Placental pericyte (primary cell): ENCODE measurements around the gene FAM78A. TPM values are rescaled to one million over a fixed set of nuclear protein-coding genes. Genes with fewer than 3 reads are reported as not detected.

Source experiments
- total RNA-seq: library from RNA; depleted of rRNA; stranded (reverse); fragments of >200 nt; gene quantifications from 2 replicates; pipeline ENCODE4 v1.2.3, GENCODE V29; 2012

FAM78A gene
- total RNA-seq, result 0.44 and 0.86 TPM in 2 replicates

DNA sequence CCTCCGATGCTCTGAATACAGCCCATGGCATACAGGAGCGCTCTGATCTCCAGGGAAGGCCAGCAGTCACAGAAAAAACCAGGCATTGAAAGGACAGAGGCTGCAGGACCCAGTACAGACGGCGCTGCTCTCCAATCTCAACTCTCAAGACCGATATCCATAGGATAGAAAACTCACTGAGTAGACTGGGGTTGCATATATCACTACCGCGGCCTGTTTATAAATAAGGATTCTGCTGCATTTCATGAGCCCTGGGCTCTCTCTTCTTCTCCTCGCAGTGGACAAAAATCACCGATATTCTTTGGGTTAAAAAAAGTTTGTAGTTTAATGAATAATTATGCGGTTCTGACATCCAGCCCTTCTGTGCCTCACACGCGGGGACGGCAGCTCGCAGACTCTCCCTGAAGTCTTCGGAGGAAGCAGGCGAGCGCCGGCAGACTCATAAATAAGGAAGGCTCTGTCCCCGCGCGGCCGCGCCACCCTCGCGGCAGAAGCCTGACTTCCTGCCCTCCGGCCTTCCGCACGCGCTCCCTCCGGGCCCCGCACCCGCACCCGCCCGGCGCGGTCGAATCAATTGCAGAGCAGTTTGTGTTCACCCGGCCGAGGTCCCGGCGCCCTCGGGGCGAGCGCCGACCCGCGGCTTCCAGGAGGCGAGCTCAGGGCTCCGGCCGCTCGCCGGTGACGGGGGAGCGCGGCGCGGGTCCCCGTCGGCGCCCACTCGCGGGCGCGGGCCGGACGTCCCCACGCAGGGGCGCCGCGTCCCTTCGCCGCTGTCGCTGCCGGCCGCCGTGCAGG lies at the start of gene FAM78A:
Gene FAM78A (minus strand): TSS at position 417 of the 795 bp plus-strand sequence. CDS start 331 bp downstream, at position 86.

GRCh38 chr9:131289301-131290035 lies 13.2 kb upstream of the FAM78A start, which contains the start of gene PLPP7:
Gene PLPP7, plus strand, starts transcription at chr9:131289723. Its CDS starts 275 bp downstream, at chr9:131289998.

Other genes with a start within 250 kb of the FAM78A start
- gene AIF1L, start 180.0 kb downstream of the FAM78A start, total RNA-seq, result 0.14 and 0.22 TPM in 2 replicates
- gene NUP214, start 150.9 kb downstream of the FAM78A start, total RNA-seq, result 15.8 and 27.6 TPM in 2 replicates
- 4.3 and 5.5 TPM in 2 replicates for gene PLPP7, start 13.2 kb upstream of the FAM78A start, total RNA-seq
- 75.0 and 109 TPM in 2 replicates for gene PRRC2B, start 117.6 kb upstream of the FAM78A start, total RNA-seq
- gene POMT1, start 226.4 kb upstream of the FAM78A start, total RNA-seq, result 33.5 and 42.9 TPM in 2 replicates